ENCODE data around the gene MACROD2.

Gene MACROD2

DNA sequence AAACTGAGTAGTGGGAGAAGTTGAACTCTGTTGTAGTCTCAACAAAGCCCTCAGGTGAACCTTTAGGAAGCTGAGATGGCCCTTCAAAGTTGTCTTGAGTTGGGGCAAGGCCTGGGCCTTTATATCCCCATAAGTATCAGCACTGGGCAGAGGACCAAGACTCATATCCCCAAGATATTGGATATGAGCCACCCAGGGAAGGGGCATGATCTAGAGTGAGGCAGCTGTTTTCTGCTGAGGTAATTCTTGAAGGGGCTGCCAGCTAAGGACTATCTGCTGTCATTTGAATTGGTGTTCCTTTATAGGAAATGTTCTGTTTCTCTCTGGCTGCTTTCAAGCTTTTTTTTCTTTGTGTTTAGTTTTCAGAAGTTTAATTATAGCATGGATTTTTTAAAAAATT lies 482.8 kb downstream of the MACROD2 start:
- no peak for ATAC-seq
- TF ChIP-seq ZNF565 (CRISPR knock-in tag; conservative IDR thresholded peaks at IDR 0.05; ENCODE audit: low read depth) = no peak
- TF ChIP-seq, protein P1, sequence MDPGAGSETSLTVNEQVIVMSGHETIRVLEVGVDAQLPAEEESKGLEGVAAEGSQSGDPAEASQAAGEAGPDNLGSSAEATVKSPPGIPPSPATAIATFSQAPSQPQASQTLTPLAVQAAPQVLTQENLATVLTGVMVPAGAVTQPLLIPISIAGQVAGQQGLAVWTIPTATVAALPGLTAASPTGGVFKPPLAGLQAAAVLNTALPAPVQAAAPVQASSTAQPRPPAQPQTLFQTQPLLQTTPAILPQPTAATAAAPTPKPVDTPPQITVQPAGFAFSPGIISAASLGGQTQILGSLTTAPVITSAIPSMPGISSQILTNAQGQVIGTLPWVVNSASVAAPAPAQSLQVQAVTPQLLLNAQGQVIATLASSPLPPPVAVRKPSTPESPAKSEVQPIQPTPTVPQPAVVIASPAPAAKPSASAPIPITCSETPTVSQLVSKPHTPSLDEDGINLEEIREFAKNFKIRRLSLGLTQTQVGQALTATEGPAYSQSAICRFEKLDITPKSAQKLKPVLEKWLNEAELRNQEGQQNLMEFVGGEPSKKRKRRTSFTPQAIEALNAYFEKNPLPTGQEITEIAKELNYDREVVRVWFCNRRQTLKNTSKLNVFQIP (CRISPR knock-in tag; IDR thresholded peaks at IDR 0.05; ENCODE audit: borderline replicate concordance, low read depth) = no peak
- no peak for TF ChIP-seq ZNF8 (CRISPR knock-in tag; IDR thresholded peaks at IDR 0.05)
- TF ChIP-seq BACH2 (CRISPR knock-in tag; IDR thresholded peaks at IDR 0.05; ENCODE audit: borderline replicate concordance) = no peak
- no peak for TF ChIP-seq ISL1 (CRISPR knock-in tag; IDR thresholded peaks at IDR 0.05)
- no peak for TF ChIP-seq RARB (CRISPR knock-in tag; IDR thresholded peaks at IDR 0.05)
- no peak for TF ChIP-seq GLIS3 (CRISPR knock-in tag; IDR thresholded peaks at IDR 0.05)
- TF ChIP-seq PATZ1 (CRISPR knock-in tag; IDR thresholded peaks at IDR 0.05; ENCODE audit: borderline replicate concordance) = no peak
- TF ChIP-seq SNAI2 (CRISPR knock-in tag; IDR thresholded peaks at IDR 0.05) = no peak
- TF ChIP-seq ZFP30 (CRISPR knock-in tag; IDR thresholded peaks at IDR 0.05) = no peak
- TF ChIP-seq PPARA (CRISPR knock-in tag; IDR thresholded peaks at IDR 0.05; ENCODE audit: borderline replicate concordance) = no peak
- TF ChIP-seq ZNF70 (CRISPR knock-in tag; IDR thresholded peaks at IDR 0.05) = no peak
- TF ChIP-seq OSR1 (CRISPR knock-in tag; IDR thresholded peaks at IDR 0.05) = no peak
- TF ChIP-seq, protein P2, sequence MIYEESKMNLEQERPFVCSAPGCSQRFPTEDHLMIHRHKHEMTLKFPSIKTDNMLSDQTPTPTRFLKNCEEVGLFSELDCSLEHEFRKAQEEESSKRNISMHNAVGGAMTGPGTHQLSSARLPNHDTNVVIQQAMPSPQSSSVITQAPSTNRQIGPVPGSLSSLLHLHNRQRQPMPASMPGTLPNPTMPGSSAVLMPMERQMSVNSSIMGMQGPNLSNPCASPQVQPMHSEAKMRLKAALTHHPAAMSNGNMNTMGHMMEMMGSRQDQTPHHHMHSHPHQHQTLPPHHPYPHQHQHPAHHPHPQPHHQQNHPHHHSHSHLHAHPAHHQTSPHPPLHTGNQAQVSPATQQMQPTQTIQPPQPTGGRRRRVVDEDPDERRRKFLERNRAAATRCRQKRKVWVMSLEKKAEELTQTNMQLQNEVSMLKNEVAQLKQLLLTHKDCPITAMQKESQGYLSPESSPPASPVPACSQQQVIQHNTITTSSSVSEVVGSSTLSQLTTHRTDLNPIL (CRISPR knock-in tag; IDR thresholded peaks at IDR 0.05; ENCODE audit: low read depth) = no peak
- TF ChIP-seq ESRRG (CRISPR knock-in tag; IDR thresholded peaks at IDR 0.05) = no peak
- no peak for TF ChIP-seq TSHZ2 (CRISPR knock-in tag; IDR thresholded peaks at IDR 0.05)
- TF ChIP-seq ZFP3 (CRISPR knock-in tag; IDR thresholded peaks at IDR 0.05) = no peak
- no peak for TF ChIP-seq ZC3H10 (CRISPR knock-in tag; IDR thresholded peaks at IDR 0.05)

- no peak for TF ChIP-seq SNAI2 (CRISPR knock-in tag; IDR thresholded peaks at IDR 0.05)
- TF ChIP-seq, protein P2 (CRISPR knock-in tag; IDR thresholded peaks at IDR 0.05; ENCODE audit: low read depth) = no peak
- no peak for ATAC-seq
Measured at GRCh38 chr20:14481863-14482262, 486.5 kb downstream of the MACROD2 start.

DNA sequence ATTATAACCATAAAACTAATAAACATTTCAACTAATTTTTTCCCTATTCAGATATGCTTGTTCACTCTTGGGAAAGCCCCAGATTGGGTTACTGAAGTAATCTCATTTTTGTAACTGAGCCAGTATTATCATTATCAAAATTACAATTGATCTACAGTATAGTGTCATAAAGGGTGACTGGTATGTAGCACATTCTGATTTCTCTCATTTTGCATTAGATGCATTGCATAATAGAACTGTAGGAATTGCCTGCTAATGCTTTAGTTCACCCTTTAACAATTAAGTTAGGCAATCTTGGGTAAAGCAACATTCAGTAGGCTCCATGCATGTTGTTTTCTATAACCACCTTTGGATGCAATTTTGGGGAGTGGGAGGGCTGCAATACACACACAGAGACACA lies 492.9 kb downstream of the MACROD2 start:
- TF ChIP-seq, protein P1 (CRISPR knock-in tag; IDR thresholded peaks at IDR 0.05; ENCODE audit: borderline replicate concordance, low read depth) = no peak
- no peak for TF ChIP-seq SNAI2 (CRISPR knock-in tag; IDR thresholded peaks at IDR 0.05)
- no peak for TF ChIP-seq PPARA (CRISPR knock-in tag; IDR thresholded peaks at IDR 0.05; ENCODE audit: borderline replicate concordance)
- TF ChIP-seq BACH2 (CRISPR knock-in tag; IDR thresholded peaks at IDR 0.05; ENCODE audit: borderline replicate concordance) = no peak
- TF ChIP-seq ZNF8 (CRISPR knock-in tag; IDR thresholded peaks at IDR 0.05) = no peak
- no peak for ATAC-seq
